SK-N-SH (cell line): Measurements from ENCODE around the gene AUTS2. TPM values are rescaled to one million over a fixed set of nuclear protein-coding genes. Genes with fewer than 3 reads are reported as not detected.
A peak's percentile ranks its signal among the peaks of the same experiment; 100 is the strongest.

ENCODE experiments used
- CTCF ChIA-PET: fragments of 300-600, 350-600 bp; formaldehyde crosslinking; extraction: SDS; loops from one replicate; lab custom pipeline; 2021; lab: Yijun Ruan, JAX
- POLR2A ChIA-PET: fragments of 350-600 bp; sonication (Branson Sonifier 250); formaldehyde crosslinking; extraction: SDS; loops from one replicate; lab custom pipeline; 2020; ENCODE audit warnings: antibody characterized with exemption, inconsistent platforms; lab: Yijun Ruan, JAX
- DNase-seq: peaks from one replicate; pipeline ENCODE4 v3.0.0; 2012
- H2AFZ ChIP-seq: fragments of 200-600 bp; sonication (generic); 2 replicates; pipeline ENCODE4 v1.8.1; 2016; ENCODE audit warnings: antibody characterized with exemption, mild to moderate bottlenecking, low read depth
- H3F3A ChIP-seq: fragments of 200-600 bp; sonication (generic); replicated peaks from 2 replicates; pipeline ENCODE3; 2016; ENCODE audit warnings: antibody characterized with exemption, mild to moderate bottlenecking; ENCODE audit not compliant: insufficient read depth
- H3K27ac ChIP-seq, 2 experiments: fragments of 200-500 bp in 1 of 2; fragments of 200-600 bp in 1 of 2; sonication (Bioruptor generic) in 1 of 2; sonication (generic), shearing (Covaris generic) in 1 of 2; 2 replicates each; pipeline versions ENCODE4 v1.5.1 to v1.6.1; 2014 to 2016; ENCODE audit warnings: low read depth in 2 of 2, inconsistent platforms in 1 of 2, low read length in 1 of 2, mild to moderate bottlenecking in 1 of 2, mixed read lengths in 1 of 2
- H3K27me3 ChIP-seq: fragments of 200-600 bp; sonication (generic), shearing (Covaris generic); 2 replicates; pipeline ENCODE4 v1.6.1; 2016; ENCODE audit warnings: mixed run types; ENCODE audit not compliant: insufficient read depth
- H3K36me3 ChIP-seq, 2 experiments: fragments of 200-500 bp in 1 of 2; fragments of 200-600 bp in 1 of 2; sonication (Bioruptor generic) in 1 of 2; sonication (generic) in 1 of 2; replicated peaks in 1 of 2; 2 replicates each; pipeline versions ENCODE3 to v1.5.1; 2014 to 2016; ENCODE audit warnings: low read length in 1 of 2, mild to moderate bottlenecking in 1 of 2; ENCODE audit not compliant: insufficient read depth in 2 of 2, control insufficient read depth in 1 of 2
- H3K4me1 ChIP-seq, 2 experiments: fragments of 200-500 bp in 1 of 2; fragments of 200-600 bp in 1 of 2; sonication (Bioruptor generic) in 1 of 2; sonication (generic), shearing (Covaris generic) in 1 of 2; 2 replicates each; pipeline versions ENCODE4 v1.5.1 to v1.6.1; 2014 to 2016; ENCODE audit warnings: low read depth in 1 of 2, low read length in 1 of 2, mixed run types in 1 of 2; ENCODE audit not compliant: insufficient read depth in 2 of 2, control insufficient read depth in 1 of 2
- H3K4me2 ChIP-seq: fragments of 200-600 bp; sonication (generic), shearing (Covaris generic); 2 replicates; pipeline ENCODE4 v1.6.1; 2017; ENCODE audit warnings: mixed run types
- H3K4me3 ChIP-seq, 2 experiments: fragments of 200-500 bp in 1 of 2; fragments of 200-600 bp in 1 of 2; sonication (Bioruptor generic) in 1 of 2; sonication (generic), shearing (Covaris generic) in 1 of 2; 2 replicates each; pipeline versions ENCODE4 v1.5.1 to v1.8.1; 2014 to 2016; ENCODE audit warnings: low read depth in 2 of 2, inconsistent platforms in 1 of 2, low read length in 1 of 2, mild to moderate bottlenecking in 1 of 2, mixed read lengths in 1 of 2, moderate library complexity in 1 of 2
- H3K79me2 ChIP-seq: fragments of 200-600 bp; sonication (generic); 2 replicates; pipeline ENCODE4 v1.8.1; 2017; ENCODE audit warnings: mild to moderate bottlenecking; ENCODE audit not compliant: insufficient read depth
- H3K9ac ChIP-seq: fragments of 200-600 bp; sonication (generic); 2 replicates; pipeline ENCODE4 v1.6.1; 2017; ENCODE audit warnings: mixed run types
- H3K9me2 ChIP-seq: fragments of 200-600 bp; sonication (generic); 2 replicates; pipeline ENCODE4 v1.6.1; 2017; ENCODE audit warnings: mixed run types
- H3K9me3 ChIP-seq: fragments of 200-600 bp; sonication (generic); 2 replicates; pipeline ENCODE4 v1.6.1; 2017; ENCODE audit warnings: mixed run types, mild to moderate bottlenecking, moderate library complexity
- H4K20me1 ChIP-seq: fragments of 200-600 bp; sonication (generic); 2 replicates; pipeline ENCODE4 v1.6.1; 2017; ENCODE audit warnings: mild to moderate bottlenecking, mixed run types; ENCODE audit not compliant: insufficient read depth
- CTCF ChIP-seq: fragments of 200-600 bp; sonication (generic); IDR thresholded peaks from 2 replicates; pipeline ENCODE4 v1.6.1; 2017; ENCODE audit warnings: antibody characterized with exemption, mild to moderate bottlenecking, moderate library complexity
- ELF1 ChIP-seq: IDR thresholded peaks from 2 replicates; pipeline ENCODE4 v1.4.0; 2012
- EP300 ChIP-seq, 2 experiments: IDR thresholded peaks; 2 replicates each; pipeline versions ENCODE4 v1.4.0 to v1.6.1; 2012; ENCODE audit warnings: borderline replicate concordance in 1 of 2, low read depth in 1 of 2, low read length in 1 of 2
- EZH2phosphoT487 ChIP-seq: fragments of 200-600 bp; sonication (generic); IDR thresholded peaks from 2 replicates; pipeline ENCODE4 v1.6.1; 2017; ENCODE audit warnings: low read depth, mixed run types, mild to moderate bottlenecking, antibody characterized with exemption, moderate library complexity, borderline replicate concordance
- FOXJ3 ChIP-seq: sonication (generic); formaldehyde crosslinking; IDR thresholded peaks from 2 replicates; pipeline ENCODE4 v1.5.1; 2020; ENCODE audit warnings: mild to moderate bottlenecking, missing genetic modification reagents
- FOXM1 ChIP-seq: IDR thresholded peaks from 2 replicates; pipeline ENCODE4 v1.4.0; 2012; ENCODE audit warnings: low read depth, mild to moderate bottlenecking
- GABPA ChIP-seq: IDR thresholded peaks from 2 replicates; pipeline ENCODE4 v1.4.0; 2012; ENCODE audit warnings: low read depth, mild to moderate bottlenecking
- GATA2 ChIP-seq: sonication (generic); formaldehyde crosslinking; IDR thresholded peaks from 2 replicates; pipeline ENCODE4 v1.5.0; 2020; ENCODE audit warnings: mild to moderate bottlenecking, missing genetic modification reagents
- IRF3 ChIP-seq: fragments of 150-350 bp; IDR thresholded peaks from 2 replicates; pipeline ENCODE4 v1.6.1; 2016; ENCODE audit warnings: mild to moderate bottlenecking, low read depth, low read length
- JUND ChIP-seq: IDR thresholded peaks from 2 replicates; pipeline ENCODE4 v1.4.0; 2012
- MAX ChIP-seq: IDR thresholded peaks from 2 replicates; pipeline ENCODE4 v1.4.0; 2012; ENCODE audit warnings: low read depth
- MEF2A ChIP-seq: IDR thresholded peaks from 2 replicates; pipeline ENCODE4 v1.4.0; 2012; ENCODE audit warnings: low read depth, borderline replicate concordance
- MXI1 ChIP-seq: IDR thresholded peaks from 2 replicates; pipeline ENCODE4 v1.6.1; 2012; ENCODE audit warnings: mild to moderate bottlenecking, low read depth, low read length, improper control_type of control experiment
- RAD21 ChIP-seq: IDR thresholded peaks from 2 replicates; pipeline ENCODE4 v1.6.1; 2012; ENCODE audit warnings: mild to moderate bottlenecking, low read length
- RXRA ChIP-seq: IDR thresholded peaks from 2 replicates; pipeline ENCODE4 v1.4.0; 2012; ENCODE audit warnings: low read depth, mild to moderate bottlenecking, borderline replicate concordance
- SIN3A ChIP-seq: IDR thresholded peaks from 2 replicates; pipeline ENCODE4 v1.6.1; 2012; ENCODE audit warnings: low read depth, mild to moderate bottlenecking, low read length, moderate library complexity, borderline replicate concordance
- TAF1 ChIP-seq: IDR thresholded peaks from 2 replicates; pipeline ENCODE4 v1.6.1; 2012; ENCODE audit warnings: low read depth, mild to moderate bottlenecking, low read length, moderate library complexity, borderline replicate concordance
- TEAD4 ChIP-seq: IDR thresholded peaks from 2 replicates; pipeline ENCODE4 v1.4.0; 2012; ENCODE audit warnings: mild to moderate bottlenecking, borderline replicate concordance; ENCODE audit not compliant: insufficient read depth
- USF1 ChIP-seq: IDR thresholded peaks from 2 replicates; pipeline ENCODE4 v1.4.0; 2012; ENCODE audit warnings: low read depth, borderline replicate concordance
- YY1 ChIP-seq: IDR thresholded peaks from 2 replicates; pipeline ENCODE4 v1.4.0; 2012; ENCODE audit warnings: low read depth, mild to moderate bottlenecking
- ZBTB33 ChIP-seq: IDR thresholded peaks from 2 replicates; pipeline ENCODE4 v1.4.0; 2012; ENCODE audit warnings: low read depth, borderline replicate concordance
- WGBS: methylation state at CpG from one replicate; pipeline ENCODE4 v1.1.6; 2017; ENCODE audit warnings: low lambda C conversion rate; 5-methylcytosine and 5-hydroxymethylcytosine counted together
- polyA plus RNA-seq, 3 experiments: library from polyadenylated mRNA; depleted of rRNA; stranded (reverse); fragments of >200 nt; gene quantifications; 2 replicates each; pipeline ENCODE4 v1.2.3, GENCODE V29; 2012

The AUTS2 gene
- polyA plus RNA-seq, 1 of the 3 experiments (the other 2 are of a cell fraction), result 15.6 TPM

- no peak for TF ChIP-seq USF1
- TF ChIP-seq GATA2 (CRISPR knock-in tag), result no peak
- no peak for TF ChIP-seq GABPA
- TF ChIP-seq ZBTB33, result no peak
Measured at GRCh38 chr7:70529436-70529835, 931.2 kb downstream of the AUTS2 start (continued).

GRCh38 chr7:70529914-70530585, 931.8 kb downstream of the AUTS2 start:
- H3F3A ChIP-seq, result no peaks in the 10 kb centered on the region
- WGBS, result 57% methylated on average over 8 of the region's 8 CpGs
- peak; percentile 53 for DNase-seq
- no peaks in the 10 kb centered on the region for H3K27me3 ChIP-seq
- no peak overlapping the region for H3K4me3 ChIP-seq
- peak overlapping the region in 1 of 2 experiments; percentile 65; a peak in 2 of 4 replicates for H3K27ac ChIP-seq
- no peak overlapping the region for H3K4me2 ChIP-seq
- no peak overlapping the region for H3K9ac ChIP-seq
- POLR2A ChIA-PET, result no interaction called here
- no peaks in the 10 kb centered on the region for H3K9me3 ChIP-seq
- no peaks in the 10 kb centered on the region for H3K79me2 ChIP-seq
- H2AFZ ChIP-seq, result no peak overlapping the region
- H3K9me2 ChIP-seq, result no peaks in the 10 kb centered on the region
- peaks cover 0 to 15% of the 10 kb centered on the region in 2 experiments; a peak in 1 of 4 replicates for H3K4me1 ChIP-seq
- no peaks in the 10 kb centered on the region for H4K20me1 ChIP-seq
- H3K36me3 ChIP-seq, result no peaks in the 10 kb centered on the region
- CTCF ChIA-PET, result interaction anchor here (0.8 to 3.5 kb wide), 5 partner anchors 10 to 168 kb away, joined by 3 to 14 read pairs (median 4); no protein-coding TSS in a partner anchor
- TF ChIP-seq ZBTB33, result no peak
- TF ChIP-seq MAX, result no peak
- peak in 1 of 2 experiments; percentile 55; a peak in 1 of 4 replicates for TF ChIP-seq EP300 (IDR thresholded peaks at IDR 0.05; ENCODE audit: borderline replicate concordance in 1 of 2, low read depth in 1 of 2, low read length in 1 of 2)
- TF ChIP-seq SIN3A, result no peak
- TF ChIP-seq MXI1, result 0 out of 2 replicates have a peak, but pooled peaks have one; percentile 40
- TF ChIP-seq MEF2A, result no peak
- no peak for TF ChIP-seq TAF1
- no peak for TF ChIP-seq FOXM1
- no peak for TF ChIP-seq CTCF
- no peak for TF ChIP-seq USF1
- TF ChIP-seq RAD21, result peak; percentile 7; the same call in 1 of the 2 replicates
- no peak for TF ChIP-seq YY1
- no peak for TF ChIP-seq EZH2phosphoT487
- TF ChIP-seq RXRA, result no peak
- no peak for TF ChIP-seq FOXJ3
- no peak for TF ChIP-seq ELF1
- no peak for TF ChIP-seq IRF3
- peak; percentile 56 for TF ChIP-seq GATA2 (CRISPR knock-in tag)
- TF ChIP-seq TEAD4, result no peak
- no peak for TF ChIP-seq JUND
